ENCODE measurements around the gene EPN2.
A peak's percentile ranks its signal among the peaks of the same experiment; 100 is the strongest.
"Not testable (repeated sequence)": the region's sequence is repeated elsewhere in the genome, so short reads cannot be mapped to it uniquely, and the experiment has no call there.

EPN2 gene

DNA sequence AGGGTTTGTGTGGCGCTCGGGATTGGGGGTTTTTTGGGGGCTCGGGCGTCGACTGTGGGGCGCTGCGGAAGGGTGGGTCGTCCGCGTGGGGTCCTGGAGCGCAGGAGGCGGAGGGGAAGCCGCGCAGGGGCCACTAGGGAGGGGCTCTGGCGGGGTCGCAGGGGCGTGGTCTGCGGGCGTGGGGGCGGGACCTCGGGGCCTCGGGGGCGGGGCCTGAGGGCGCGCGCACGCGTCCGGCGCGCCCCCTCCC is at the start of gene EPN2:
Gene EPN2 (plus strand): TSS at position 228 of the 250 bp plus-strand sequence. CDS start 45,754 bp downstream, outside the sequence.
- peak; percentile 61 for DNase-seq

DNA sequence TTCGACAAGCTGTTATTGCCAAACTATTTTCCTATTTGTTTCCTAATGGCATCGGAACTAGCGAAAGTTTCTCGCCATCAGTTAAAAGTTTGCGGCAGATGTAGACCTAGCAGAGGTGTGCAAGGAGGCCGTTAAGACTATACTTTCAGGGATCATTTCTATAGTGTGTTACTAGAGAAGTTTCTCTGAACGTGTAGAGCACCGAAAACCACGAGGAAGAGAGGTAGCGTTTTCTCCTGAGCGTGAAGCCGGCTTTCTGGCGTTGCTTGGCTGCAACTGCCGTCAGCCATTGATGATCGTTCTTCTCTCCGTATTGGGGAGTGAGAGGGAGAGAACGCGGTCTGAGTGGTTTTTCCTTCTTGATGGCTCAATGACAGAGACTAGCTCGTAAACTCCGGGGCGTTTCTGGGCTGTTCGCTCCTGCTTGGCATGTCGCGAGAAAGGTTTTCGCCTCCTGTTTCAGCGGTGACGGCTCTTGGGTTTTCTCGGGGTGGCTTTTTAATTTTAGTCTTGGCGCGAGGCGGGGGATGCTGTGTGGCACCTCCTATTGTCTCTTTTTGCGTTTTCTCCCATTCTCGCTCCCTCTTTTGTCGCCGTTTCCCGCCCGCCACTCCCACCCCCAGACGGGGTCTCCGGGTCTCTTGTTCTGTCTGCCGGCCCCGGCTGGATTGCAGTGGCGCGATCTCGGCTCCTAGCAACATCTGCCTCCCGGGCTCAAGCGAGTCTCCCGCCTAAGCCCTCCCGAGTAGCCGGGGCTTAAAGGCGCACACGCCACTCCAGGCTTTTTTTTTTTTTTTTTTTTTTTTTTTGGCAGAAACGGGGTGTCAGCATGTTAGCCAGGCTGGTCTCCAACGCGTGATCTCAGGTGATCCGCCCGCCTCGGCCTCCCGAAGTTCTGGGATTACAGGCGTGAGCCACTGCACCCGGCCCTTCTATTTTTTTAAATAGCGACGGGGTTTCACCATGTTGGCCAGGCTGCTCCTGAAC is 49.0 kb upstream of the EPN2 start:
- not testable (repeated sequence) for DNase-seq

- DNase-seq: not testable (repeated sequence)
These were observed 48.1 kb upstream of the EPN2 start for GRCh38 chr17:19188870-19189708.

DNA sequence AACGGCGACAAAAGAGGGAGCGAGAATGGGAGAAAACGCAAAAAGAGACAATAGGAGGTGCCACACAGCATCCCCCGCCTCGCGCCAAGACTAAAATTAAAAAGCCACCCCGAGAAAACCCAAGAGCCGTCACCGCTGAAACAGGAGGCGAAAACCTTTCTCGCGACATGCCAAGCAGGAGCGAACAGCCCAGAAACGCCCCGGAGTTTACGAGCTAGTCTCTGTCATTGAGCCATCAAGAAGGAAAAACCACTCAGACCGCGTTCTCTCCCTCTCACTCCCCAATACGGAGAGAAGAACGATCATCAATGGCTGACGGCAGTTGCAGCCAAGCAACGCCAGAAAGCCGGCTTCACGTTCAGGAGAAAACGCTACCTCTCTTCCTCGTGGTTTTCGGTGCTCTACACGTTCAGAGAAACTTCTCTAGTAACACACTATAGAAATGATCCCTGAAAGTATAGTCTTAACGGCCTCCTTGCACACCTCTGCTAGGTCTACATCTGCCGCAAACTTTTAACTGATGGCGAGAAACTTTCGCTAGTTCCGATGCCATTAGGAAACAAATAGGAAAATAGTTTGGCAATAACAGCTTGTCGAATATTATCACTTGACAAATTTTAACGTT is 47.3 kb upstream of the EPN2 start:
- not testable (repeated sequence) for DNase-seq

DNA sequence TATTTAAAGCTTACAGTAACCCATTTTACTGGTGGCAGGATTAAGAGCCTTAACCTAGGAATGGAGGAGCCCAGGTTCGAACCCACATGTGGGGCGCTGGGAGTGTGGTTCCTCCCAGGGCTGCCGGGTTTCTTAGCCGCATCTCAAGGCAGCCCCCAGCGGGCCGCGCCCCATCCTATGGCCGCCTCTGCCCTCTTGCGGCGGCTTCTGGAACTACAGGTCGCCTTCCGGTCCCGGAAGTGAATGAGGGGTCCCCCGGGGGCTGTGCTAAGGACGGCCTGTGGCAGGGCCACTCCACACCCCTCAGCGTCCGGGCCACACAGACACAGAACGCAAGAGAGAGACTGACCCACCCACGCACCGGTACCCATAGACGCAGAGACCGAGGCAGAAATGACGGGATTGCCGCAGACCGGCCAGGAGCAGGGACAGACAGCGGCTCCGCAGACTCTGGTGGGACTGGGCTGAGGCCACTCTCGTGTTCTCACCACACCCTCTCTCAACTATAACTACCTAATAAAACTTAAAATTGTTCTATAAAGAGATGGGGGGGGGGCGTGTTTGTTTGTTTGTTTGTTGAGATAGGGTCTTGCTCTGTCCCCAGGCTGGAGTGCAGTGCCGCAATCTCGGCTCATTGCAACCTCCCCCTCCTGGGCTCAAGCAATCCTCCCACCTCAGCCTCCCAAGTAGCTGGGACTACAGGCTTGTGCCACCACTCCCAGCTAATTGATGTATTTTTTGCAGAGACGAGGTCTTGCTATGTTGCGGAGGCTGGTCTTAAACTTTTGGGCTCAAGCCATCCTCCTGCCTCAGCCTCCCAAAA is 40.6 kb upstream of the EPN2 start:
- peak; percentile 0 for DNase-seq

DNA sequence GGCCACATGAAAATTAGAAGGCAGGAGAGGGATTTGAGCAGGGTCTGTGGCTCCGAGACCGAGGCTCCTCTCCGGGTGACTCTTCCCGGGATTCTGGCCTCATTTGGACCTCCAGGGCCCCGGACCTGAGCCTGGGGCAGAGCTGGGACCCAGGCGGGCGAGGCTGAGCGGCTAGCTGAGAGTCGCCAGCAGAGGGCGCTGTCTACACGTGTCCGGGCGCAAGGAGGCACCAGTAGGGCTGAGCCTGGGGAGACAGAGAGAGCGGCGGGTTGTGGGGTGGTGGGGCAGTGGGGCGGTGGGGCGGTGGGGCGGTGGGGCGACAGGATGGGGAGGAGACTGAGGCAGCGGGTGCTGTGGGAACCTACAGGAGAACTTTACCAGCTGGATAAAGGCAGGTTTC is 34.7 kb upstream of the EPN2 start:
- DNase-seq: not testable (repeated sequence)

GRCh38 chr17:19203429-19203828 is 33.7 kb upstream of the EPN2 start:
- not testable (repeated sequence) for DNase-seq

GRCh38 chr17:19215074-19215860 is 21.9 kb upstream of the EPN2 start:
- DNase-seq: not testable (repeated sequence)

GRCh38 chr17:19216148-19216926 is 20.8 kb upstream of the EPN2 start:
- DNase-seq: not testable (repeated sequence)

GRCh38 chr17:19218914-19219313 is 18.3 kb upstream of the EPN2 start:
- DNase-seq: not testable (repeated sequence)

DNA sequence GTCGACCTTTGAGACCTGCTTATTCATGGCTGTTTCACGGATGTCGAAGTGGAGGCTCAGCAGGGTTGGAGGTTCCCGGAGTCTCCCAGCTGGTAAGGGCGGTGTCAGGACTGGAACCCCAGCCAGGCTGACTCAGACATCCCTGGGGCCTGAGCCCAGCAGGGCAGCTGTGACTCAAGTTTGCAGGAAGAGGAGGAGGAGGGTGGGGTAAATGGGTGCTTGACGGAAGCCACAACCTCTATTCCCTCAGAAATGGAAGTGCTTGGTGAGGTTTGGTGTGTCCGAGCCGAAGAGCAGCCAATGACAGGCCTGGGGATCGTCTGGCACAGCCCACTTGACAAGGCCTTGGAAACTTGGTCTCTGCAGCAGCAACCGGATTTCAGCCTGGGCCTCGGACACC is 17.8 kb upstream of the EPN2 start:
- DNase-seq: not testable (repeated sequence)

DNA sequence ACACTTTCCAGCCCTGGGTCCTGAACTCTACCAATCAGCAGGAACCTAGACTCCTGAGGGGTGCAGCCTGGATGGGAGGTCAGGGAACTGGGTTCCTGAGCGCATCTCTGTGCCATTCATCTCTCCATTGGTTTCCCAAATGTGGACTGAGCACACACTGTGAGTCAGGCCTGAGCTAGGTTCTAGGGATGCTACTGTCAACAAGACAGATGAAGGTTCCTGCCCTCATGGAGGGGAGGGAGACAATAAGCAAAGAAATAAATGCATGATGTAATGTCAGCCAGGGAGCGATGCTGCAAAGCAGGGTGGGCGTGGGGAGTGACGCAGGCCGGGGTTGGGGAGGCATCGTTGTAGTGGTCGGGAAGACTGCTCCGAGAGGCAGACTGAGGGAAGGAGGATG is 17.0 kb upstream of the EPN2 start:
- DNase-seq: not testable (repeated sequence)

- not testable (repeated sequence) for DNase-seq
These were observed 10.3 kb upstream of the EPN2 start for GRCh38 chr17:19226610-19227588.

- DNase-seq: not testable (repeated sequence)
These were observed 2.5 kb upstream of the EPN2 start for GRCh38 chr17:19234676-19235075.

GRCh38 chr17:19236351-19237138 is 621 bp upstream of the EPN2 start:
- DNase-seq: not testable (repeated sequence)

- no peak for DNase-seq
These were observed 412 bp downstream of the EPN2 start for GRCh38 chr17:19237389-19238166.

DNA sequence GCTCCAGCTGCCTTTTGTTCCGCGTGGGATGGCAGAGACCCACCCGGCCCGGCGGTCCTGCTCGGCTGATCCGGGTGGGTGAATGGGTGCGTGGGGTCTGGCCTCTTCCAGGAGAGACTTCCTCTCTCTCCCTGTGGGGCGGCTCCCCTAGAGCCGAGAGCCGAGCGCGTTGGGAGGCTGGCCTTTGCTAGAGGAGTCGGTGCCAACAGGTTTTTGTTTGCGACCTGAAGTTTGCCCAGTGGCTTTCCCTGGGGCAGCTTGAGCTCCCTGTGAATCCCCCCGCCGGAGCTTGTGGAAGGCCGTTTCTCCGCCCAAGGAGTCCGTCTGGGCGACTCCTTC is 970 bp downstream of the EPN2 start:
- DNase-seq: no peak

GRCh38 chr17:19239544-19239943 is 2.4 kb downstream of the EPN2 start:
- no peak for DNase-seq
